Activated T-cell treated with anti-CD3 and anti-CD28 coated beads, Interleukin-2, amount 50 U/mL, for 24 hours (primary cell): ENCODE measurements around the gene GHSR.

ENCODE experiments used
- DNase-seq: peaks from one replicate; pipeline ENCODE4 v3.0.0-alpha.2; 2020
- H3K27ac Mint-ChIP-seq: 2 replicates; pipeline ENCODE4 v1.8.0; 2020; ENCODE audit warnings: mild to moderate bottlenecking, mixed read lengths
- H3K27me3 Mint-ChIP-seq: 2 replicates; pipeline ENCODE4 v1.8.0; 2020; ENCODE audit warnings: mixed read lengths
- H3K36me3 Mint-ChIP-seq: 2 replicates; pipeline ENCODE4 v1.8.0; 2020; ENCODE audit warnings: low read depth, mixed read lengths
- H3K4me1 Mint-ChIP-seq: 2 replicates; pipeline ENCODE4 v1.8.0; 2020; ENCODE audit warnings: low read depth, mixed read lengths
- H3K4me3 Mint-ChIP-seq: 2 replicates; pipeline ENCODE4 v1.8.0; 2020; ENCODE audit warnings: mild to moderate bottlenecking, moderate library complexity, mixed read lengths
- H3K9me3 Mint-ChIP-seq: 2 replicates; pipeline ENCODE4 v1.8.0; 2020; ENCODE audit warnings: mixed read lengths

GHSR gene

GRCh38 chr3:172402892-172403643, 45.2 kb downstream of the GHSR start:
- Mint-ChIP-seq H3K4me1 (no peaks in the 10 kb centered on the region), H3K4me3 (no peak overlapping the region), H3K9me3 (peaks cover 14% of the 10 kb centered on the region), H3K36me3 (peaks cover 18% of the 10 kb centered on the region), H3K27ac (no peak overlapping the region), H3K27me3 (no peaks in the 10 kb centered on the region)
- DNase-seq: no peak

GRCh38 chr3:172402090-172402489, 46.2 kb downstream of the GHSR start:
- no peaks in the 10 kb centered on the region for H3K4me1 Mint-ChIP-seq
- H3K27me3 Mint-ChIP-seq: no peaks in the 10 kb centered on the region
- no peak for DNase-seq
- H3K36me3 Mint-ChIP-seq: peaks cover 23% of the 10 kb centered on the region
- no peak overlapping the region for H3K27ac Mint-ChIP-seq
- H3K9me3 Mint-ChIP-seq: peaks cover 14% of the 10 kb centered on the region
- H3K4me3 Mint-ChIP-seq: no peak overlapping the region

GRCh38 chr3:172398484-172398883, 49.8 kb downstream of the GHSR start:
- H3K27me3 Mint-ChIP-seq: no peaks in the 10 kb centered on the region
- H3K4me1 Mint-ChIP-seq: no peaks in the 10 kb centered on the region
- H3K27ac Mint-ChIP-seq: no peak overlapping the region
- H3K9me3 Mint-ChIP-seq: peaks cover 9% of the 10 kb centered on the region
- peaks cover 42% of the 10 kb centered on the region for H3K36me3 Mint-ChIP-seq
- H3K4me3 Mint-ChIP-seq: no peak overlapping the region
- DNase-seq: no peak

- Mint-ChIP-seq H3K27me3 (no peaks in the 10 kb centered on the region), H3K27ac (no peak overlapping the region), H3K4me3 (no peak overlapping the region), H3K4me1 (no peaks in the 10 kb centered on the region), H3K36me3 (peaks cover 45% of the 10 kb centered on the region), H3K9me3 (peaks cover 7% of the 10 kb centered on the region)
- no peak for DNase-seq
These were observed 50.4 kb downstream of the GHSR start for GRCh38 chr3:172397716-172398405.

GRCh38 chr3:172396400-172396799, 51.9 kb downstream of the GHSR start:
- Mint-ChIP-seq H3K36me3 (peaks cover 45% of the 10 kb centered on the region), H3K4me3 (no peak overlapping the region), H3K4me1 (no peaks in the 10 kb centered on the region), H3K9me3 (peaks cover 3% of the 10 kb centered on the region), H3K27ac (no peak overlapping the region), H3K27me3 (no peaks in the 10 kb centered on the region)
- DNase-seq: no peak

GRCh38 chr3:172394692-172395091, 53.6 kb downstream of the GHSR start:
- no peak for DNase-seq
- no peaks in the 10 kb centered on the region for H3K9me3 Mint-ChIP-seq
- no peaks in the 10 kb centered on the region for H3K27me3 Mint-ChIP-seq
- H3K4me3 Mint-ChIP-seq: no peak overlapping the region
- H3K27ac Mint-ChIP-seq: no peak overlapping the region
- H3K36me3 Mint-ChIP-seq: peaks cover 44% of the 10 kb centered on the region
- no peaks in the 10 kb centered on the region for H3K4me1 Mint-ChIP-seq
